H1 (cell line): Measurements from ENCODE around the gene BTNL2. TPM values are rescaled to one million over a fixed set of nuclear protein-coding genes. Genes with fewer than 3 reads are reported as not detected.

Source experiments
- CTCF ChIA-PET: fragments of 300-600 bp; sonication (Branson Sonifier 250); formaldehyde crosslinking; loops from one replicate; lab custom pipeline; 2021; ENCODE audit not compliant: partially characterized antibody; lab: Charles Lee
- POLR2A ChIA-PET: fragments of 300-600 bp; sonication (Branson Sonifier 250); formaldehyde crosslinking; loops from one replicate; lab custom pipeline; 2021; ENCODE audit warnings: inconsistent platforms; ENCODE audit not compliant: partially characterized antibody; lab: Charles Lee
- DNase-seq, 2 experiments: peaks; one replicate each; pipeline versions ENCODE4 v3.0.0 to v3.0.0-alpha.2; 2010 to 2022; ENCODE audit warnings: low spot score in 2 of 2, low read depth in 1 of 2, mixed read lengths in 1 of 2
- FAIRE-seq: peaks from 2 replicates; lab custom pipeline; 2011; peaks lifted over from hg19 to GRCh38; lab: Jason Lieb, UNC
- H2AFZ ChIP-seq: 2 replicates; pipeline ENCODE4 v1.8.1; 2012; ENCODE audit warnings: low read length, inconsistent platforms
- H2AK5ac ChIP-seq: 2 replicates; pipeline ENCODE4 v1.6.1; 2013; ENCODE audit warnings: low read depth, low read length
- H2BK120ac ChIP-seq: replicated peaks from 2 replicates; pipeline ENCODE3; 2013; ENCODE audit warnings: low read depth, low read length, inconsistent platforms
- H2BK12ac ChIP-seq: 2 replicates; pipeline ENCODE4 v1.6.1; 2013; ENCODE audit warnings: low read depth, low read length
- H2BK15ac ChIP-seq: 2 replicates; pipeline ENCODE4 v1.6.1; 2013; ENCODE audit warnings: low read length
- H2BK20ac ChIP-seq: 2 replicates; pipeline ENCODE4 v1.6.1; 2013; ENCODE audit warnings: low read length
- H2BK5ac ChIP-seq: 2 replicates; pipeline ENCODE4 v1.6.1; 2013; ENCODE audit warnings: low read depth, low read length
- H3K14ac ChIP-seq: 2 replicates; pipeline ENCODE4 v1.6.1; 2013; ENCODE audit warnings: inconsistent platforms; ENCODE audit not compliant: insufficient read length
- H3K18ac ChIP-seq: 2 replicates; pipeline ENCODE4 v1.6.1; 2013; ENCODE audit warnings: low read length; ENCODE audit errors: extremely low read depth
- H3K23ac ChIP-seq: 2 replicates; pipeline ENCODE4 v1.6.1; 2013; ENCODE audit warnings: inconsistent platforms; ENCODE audit not compliant: insufficient read length
- H3K23me2 ChIP-seq: 2 replicates; pipeline ENCODE4 v1.6.1; 2013; ENCODE audit warnings: low read depth, low read length
- H3K27ac ChIP-seq: 2 replicates; pipeline ENCODE4 v1.6.1; 2011; ENCODE audit warnings: low read depth, low read length, inconsistent platforms
- H3K27me3 ChIP-seq, 4 experiments: replicated peaks in 1 of 4; 1 replicate in 1 of 4; 2 replicates in 3 of 4; pipeline versions ENCODE4 v1.6.1 to v1.8.1; 2011 to 2013; ENCODE audit warnings: low read length in 3 of 4, mild to moderate bottlenecking in 3 of 4, inconsistent platforms in 2 of 4, mixed read lengths in 2 of 4, moderate library complexity in 1 of 4; ENCODE audit not compliant: control insufficient read depth in 3 of 4, insufficient read depth in 3 of 4; ENCODE audit errors: extremely low read depth in 1 of 4
- H3K36me3 ChIP-seq, 4 experiments: 2 replicates each; pipeline versions ENCODE4 v1.6.1 to v1.8.1; 2011 to 2013; ENCODE audit warnings: mild to moderate bottlenecking in 4 of 4, low read length in 3 of 4, moderate library complexity in 2 of 4, control low read depth in 1 of 4, inconsistent platforms in 1 of 4; ENCODE audit not compliant: insufficient read depth in 4 of 4, control insufficient read depth in 2 of 4
- H3K4ac ChIP-seq: replicated peaks from 2 replicates; pipeline ENCODE3; 2013; ENCODE audit warnings: low read length, low read depth, mixed read lengths, inconsistent platforms; ENCODE audit not compliant: insufficient read length
- H3K4me1 ChIP-seq, 4 experiments: replicated peaks in 1 of 4; 1 replicate in 1 of 4; 2 replicates in 3 of 4; pipeline versions ENCODE4 v1.6.1 to v1.8.1; 2011 to 2013; ENCODE audit warnings: low read length in 3 of 4, inconsistent platforms in 2 of 4, mixed read lengths in 1 of 4; ENCODE audit not compliant: insufficient read depth in 4 of 4, control insufficient read depth in 3 of 4
- H3K4me2 ChIP-seq, 2 experiments: 2 replicates each; pipeline versions ENCODE4 v1.6.1 to v1.8.1; 2011 to 2013; ENCODE audit warnings: low read depth in 2 of 2, low read length in 2 of 2, control low read depth in 1 of 2, inconsistent platforms in 1 of 2, mild to moderate bottlenecking in 1 of 2; ENCODE audit not compliant: insufficient read depth in 1 of 2
- H3K4me3 ChIP-seq, 4 experiments: fragments of 200-600, 300-600 bp in 1 of 4; sonication (generic), shearing (Covaris generic), sonication (Bioruptor Twin) in 1 of 4; 2 replicates each; pipeline versions ENCODE4 v1.5.1 to v1.8.1; 2011 to 2016; ENCODE audit warnings: low read length in 4 of 4, low read depth in 3 of 4, control low read depth in 2 of 4, inconsistent platforms in 2 of 4, mild to moderate bottlenecking in 2 of 4, mixed read lengths in 1 of 4, moderate library complexity in 1 of 4; ENCODE audit not compliant: insufficient read depth in 2 of 4; ENCODE audit errors: extremely low read depth in 1 of 4
- H3K56ac ChIP-seq: replicated peaks from 2 replicates; pipeline ENCODE3; 2013; ENCODE audit warnings: low read depth, mild to moderate bottlenecking, mixed read lengths, low read length, inconsistent platforms; ENCODE audit not compliant: insufficient read length
- H3K79me1 ChIP-seq: 2 replicates; pipeline ENCODE4 v1.6.1; 2013; ENCODE audit warnings: low read depth, low read length, control low read depth
- H3K79me2 ChIP-seq, 2 experiments: 2 replicates each; pipeline versions ENCODE4 v1.6.1 to v1.8.1; 2012 to 2013; ENCODE audit warnings: low read length in 2 of 2, mild to moderate bottlenecking in 2 of 2, inconsistent platforms in 1 of 2; ENCODE audit not compliant: insufficient read depth in 2 of 2, control insufficient read depth in 1 of 2
- H3K9ac ChIP-seq, 4 experiments: replicated peaks in 1 of 4; 1 replicate in 1 of 4; 2 replicates in 3 of 4; pipeline versions ENCODE4 v1.6.1 to v1.8.1; 2011 to 2013; ENCODE audit warnings: low read depth in 3 of 4, low read length in 3 of 4, control low read depth in 2 of 4, mild to moderate bottlenecking in 2 of 4, moderate library complexity in 2 of 4, inconsistent platforms in 1 of 4; ENCODE audit errors: extremely low read depth in 1 of 4
- H3K9me3 ChIP-seq, 2 experiments: 2 replicates each; pipeline versions ENCODE4 v1.6.1 to v1.8.1; 2012 to 2013; ENCODE audit warnings: mild to moderate bottlenecking in 2 of 2, moderate library complexity in 2 of 2, control low read depth in 1 of 2, inconsistent platforms in 1 of 2, low read depth in 1 of 2, low read length in 1 of 2, mixed read lengths in 1 of 2; ENCODE audit not compliant: insufficient read depth in 2 of 2
- H4K20me1 ChIP-seq, 2 experiments: replicated peaks in 1 of 2; 2 replicates each; pipeline versions ENCODE3 to v1.8.1; 2011 to 2013; ENCODE audit warnings: inconsistent platforms in 2 of 2, low read length in 2 of 2, mild to moderate bottlenecking in 1 of 2; ENCODE audit not compliant: insufficient read depth in 2 of 2, control insufficient read depth in 1 of 2
- H4K5ac ChIP-seq: 2 replicates; pipeline ENCODE4 v1.6.1; 2013; ENCODE audit warnings: low read length, low read depth, mixed read lengths, inconsistent platforms; ENCODE audit not compliant: insufficient read length
- H4K8ac ChIP-seq: 2 replicates; pipeline ENCODE4 v1.8.0; 2013; ENCODE audit warnings: mild to moderate bottlenecking, moderate library complexity, low read length, inconsistent platforms; ENCODE audit not compliant: insufficient read depth; ENCODE audit errors: extremely low read depth
- H4K91ac ChIP-seq: replicated peaks from 2 replicates; pipeline ENCODE3; 2013; ENCODE audit warnings: low read length, mixed read lengths, inconsistent platforms; ENCODE audit not compliant: insufficient read length
- CHD2 ChIP-seq: IDR thresholded peaks from 2 replicates; pipeline ENCODE4 v1.6.1; 2012; ENCODE audit warnings: low read length, improper control_type of control experiment
- KDM1A ChIP-seq: fragments of 200-600, 300-600 bp; sonication (generic); IDR thresholded peaks from 2 replicates; pipeline ENCODE4 v1.7.1; 2016; ENCODE audit warnings: mild to moderate bottlenecking, low read length, borderline replicate concordance
- PHF8 ChIP-seq: fragments of 200-600 bp; sonication (generic); conservative IDR thresholded peaks from 2 replicates; pipeline ENCODE4 v1.7.1; 2012; ENCODE audit warnings: low read depth, mild to moderate bottlenecking, inconsistent platforms, low read length, moderate library complexity
- POLR2AphosphoS5 ChIP-seq: IDR thresholded peaks from 2 replicates; pipeline ENCODE4 v1.6.1; 2011; ENCODE audit warnings: low read depth, low read length
- RNF2 ChIP-seq: fragments of 200-900, 300-1000 bp; sonication (generic); IDR thresholded peaks from 2 replicates; pipeline ENCODE4 v1.7.1; 2016; ENCODE audit warnings: borderline replicate concordance, low read depth, mild to moderate bottlenecking, antibody characterized with exemption, low read length; ENCODE audit not compliant: poor library complexity, severe bottlenecking; ENCODE audit errors: missing control alignments
- SIN3A ChIP-seq, 2 experiments: IDR thresholded peaks in 1 of 2; conservative IDR thresholded peaks in 1 of 2; 2 replicates each; pipeline ENCODE4 v1.6.1; 2011 to 2012; ENCODE audit warnings: low read length in 2 of 2, improper control_type of control experiment in 1 of 2, low read depth in 1 of 2, mild to moderate bottlenecking in 1 of 2
- SIRT6 ChIP-seq: IDR thresholded peaks from one replicate; pipeline ENCODE4 v1.7.1; 2012; ENCODE audit warnings: low read length, inconsistent platforms
- YY1 ChIP-seq: IDR thresholded peaks from 2 replicates; pipeline ENCODE4 v1.6.1; 2011; ENCODE audit warnings: low read depth, mild to moderate bottlenecking, low read length
- WGBS, 2 experiments: shearing (Covaris generic) in 1 of 2; methylation state at CpG; one replicate each; pipeline versions ENCODE4 v1.1.6 to v1.1.7; 2013 to 2015; ENCODE audit warnings: low lambda C conversion rate in 2 of 2, mixed read lengths in 2 of 2, inconsistent platforms in 1 of 2, low coverage in 1 of 2, missing lambda C conversion rate in 1 of 2; ENCODE audit not compliant: insufficient replicate concordance in 2 of 2, insufficient coverage in 1 of 2, insufficient read length in 1 of 2; ENCODE audit errors: extremely low coverage in 1 of 2, missing lambda C conversion rate in 1 of 2; 5-methylcytosine and 5-hydroxymethylcytosine counted together
- polyA plus RNA-seq, 7 experiments: library from polyadenylated mRNA; depleted of rRNA in 3 of 7; stranded (reverse) in 5 of 7; unstranded in 2 of 7; fragments of >200 nt in 5 of 7; fragments of 200-250 nt in 2 of 7; gene quantifications; 1 replicate in 5 of 7; 2 replicates in 1 of 7; 4 replicates in 1 of 7; pipeline versions ENCODE4 v1.2.1 to v1.2.3, GENCODE V29; 2011 to 2013; ENCODE audit warnings: missing spikeins in 2 of 7, mixed read lengths in 2 of 7
- total RNA-seq: library from RNA; stranded (reverse); fragmentation: NEBNext Ultra II Directional; extraction: Animal tissue kit (Norgen Biotek cat#: 25700); gene quantifications from 2 replicates; pipeline ENCODE4 v1.2.1, GENCODE V29; 2021
- TF ChIP-seq, protein P1 (sequence below): IDR thresholded peaks from 2 replicates; pipeline ENCODE4 v1.6.1; 2011; ENCODE audit warnings: low read length, improper control_type of control experiment

BTNL2 gene
- total and polyA plus RNA-seq, 2 of the 8 experiments (the other 6 are each of a cell fraction or from before 2014, with no cell fraction given) = not detected

DNA sequence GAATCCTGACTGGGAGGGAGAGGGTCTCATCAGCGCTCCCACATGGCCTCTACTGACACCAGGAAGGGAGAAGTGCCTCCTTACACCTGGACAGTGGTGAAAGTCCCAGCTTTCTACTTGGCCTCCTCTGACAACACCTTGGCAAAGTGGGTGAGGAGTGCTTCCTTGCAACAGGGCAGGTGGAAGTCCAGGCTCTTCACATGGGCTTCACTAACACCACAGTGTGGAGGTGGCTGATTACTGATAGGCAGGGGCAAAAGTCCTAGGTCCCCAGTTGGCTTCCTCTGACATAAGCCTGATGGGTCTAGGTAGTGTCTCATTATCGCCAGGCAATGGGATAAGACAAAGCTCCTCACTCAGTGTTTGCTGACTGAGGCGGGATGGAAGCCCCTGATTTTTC lies 23.2 kb upstream of the BTNL2 start:
- H3K9ac ChIP-seq = no peak overlapping the region
- no peaks in the 10 kb centered on the region for H3K4me1 ChIP-seq
- no peaks in the 10 kb centered on the region for H3K23me2 ChIP-seq
- no peak overlapping the region for H3K23ac ChIP-seq
- no peaks in the 10 kb centered on the region for H3K9me3 ChIP-seq
- H4K20me1 ChIP-seq = no peaks in the 10 kb centered on the region
- no peaks in the 10 kb centered on the region for H3K79me2 ChIP-seq
- no peak overlapping the region for H2BK5ac ChIP-seq
- no peak overlapping the region for H4K8ac ChIP-seq
- H3K56ac ChIP-seq = no peak overlapping the region
- no peaks in the 10 kb centered on the region for H3K36me3 ChIP-seq
- no peak overlapping the region for H3K4me2 ChIP-seq
- H3K14ac ChIP-seq = no peak overlapping the region
- no peak overlapping the region for H3K4ac ChIP-seq
- ChIA-PET POLR2A (no interaction called here), CTCF (interaction anchor here (0.9 to 2.5 kb wide), 6 partner anchors 10 to 357 kb away, joined by 3 to 12 read pairs (median 5); no protein-coding TSS in a partner anchor)
- DNase-seq (no peak), FAIRE-seq (no peak)
- H2BK15ac ChIP-seq = no peak overlapping the region
- H3K18ac ChIP-seq = no peak overlapping the region
- WGBS, 2 experiments = 88% methylated on average over 3 of the region's 3 CpGs; no CpG with 5 or more reads in 1 of the 2 experiments
- H4K91ac ChIP-seq = no peak overlapping the region
- no peaks in the 10 kb centered on the region for H3K27me3 ChIP-seq
- H2AK5ac ChIP-seq = no peak overlapping the region
- H3K79me1 ChIP-seq = no peaks in the 10 kb centered on the region
- no peak for TF ChIP-seq POLR2AphosphoS5
- no peak for TF ChIP-seq CHD2
- no peak for TF ChIP-seq SIRT6
- no peak for TF ChIP-seq SIN3A (conservative IDR thresholded peaks at IDR 0.05 in 1 of 2, IDR thresholded peaks at IDR 0.05 in 1 of 2; ENCODE audit: low read depth in 1 of 2, low read length in 2 of 2)
- TF ChIP-seq, protein P1, sequence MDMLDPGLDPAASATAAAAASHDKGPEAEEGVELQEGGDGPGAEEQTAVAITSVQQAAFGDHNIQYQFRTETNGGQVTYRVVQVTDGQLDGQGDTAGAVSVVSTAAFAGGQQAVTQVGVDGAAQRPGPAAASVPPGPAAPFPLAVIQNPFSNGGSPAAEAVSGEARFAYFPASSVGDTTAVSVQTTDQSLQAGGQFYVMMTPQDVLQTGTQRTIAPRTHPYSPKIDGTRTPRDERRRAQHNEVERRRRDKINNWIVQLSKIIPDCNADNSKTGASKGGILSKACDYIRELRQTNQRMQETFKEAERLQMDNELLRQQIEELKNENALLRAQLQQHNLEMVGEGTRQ = no peak
- no peak for TF ChIP-seq RNF2
- no peak for TF ChIP-seq KDM1A
- no peak for TF ChIP-seq YY1
- TF ChIP-seq PHF8 = no peak
- H2BK12ac ChIP-seq = no peak overlapping the region
- H3K4me3 ChIP-seq = no peak overlapping the region
- H2BK20ac ChIP-seq = no peak overlapping the region
- no peak overlapping the region for H4K5ac ChIP-seq
- H3K27ac ChIP-seq = no peak overlapping the region
- H2AFZ ChIP-seq = no peak overlapping the region
- no peak overlapping the region for H2BK120ac ChIP-seq
